Liver (tissue), 9 donors: ENCODE results near the gene POLR3A. TPM values are rescaled to one million over a fixed set of nuclear protein-coding genes. Genes with fewer than 3 reads are reported as not detected.
"Not testable (repeated sequence)": the region's sequence is repeated elsewhere in the genome, so short reads cannot be mapped to it uniquely, and the experiment has no call there.

Experiments used
- DNase-seq: peaks from one replicate; pipeline ENCODE4 v3.0.0-alpha.2; 2017; ENCODE audit warnings: low spot score
- H3K27ac ChIP-seq, 2 donors: one replicate each; pipeline ENCODE4 v1.7.0; 2013; ENCODE audit warnings: inconsistent platforms in 2 of 2, low read length in 2 of 2, control low read depth in 1 of 2, low read depth in 1 of 2, mild to moderate bottlenecking in 1 of 2
- H3K27me3 ChIP-seq, 4 donors: one replicate each; pipeline versions ENCODE4 v1.6.1 to v1.7.0; 2013; ENCODE audit warnings: low read length in 3 of 4, inconsistent platforms in 1 of 4, mild to moderate bottlenecking in 1 of 4, moderate library complexity in 1 of 4; ENCODE audit not compliant: control insufficient read depth in 4 of 4, insufficient read depth in 4 of 4
- H3K36me3 ChIP-seq, 4 donors: one replicate each; pipeline versions ENCODE4 v1.6.1 to v1.7.0; 2013; ENCODE audit warnings: low read length in 3 of 4, mild to moderate bottlenecking in 3 of 4, low read depth in 1 of 4, moderate library complexity in 1 of 4; ENCODE audit not compliant: control insufficient read depth in 4 of 4, insufficient read depth in 3 of 4
- H3K4me1 ChIP-seq, 4 donors: one replicate each; pipeline versions ENCODE4 v1.6.1 to v1.7.0; 2013; ENCODE audit warnings: low read length in 3 of 4, mild to moderate bottlenecking in 3 of 4, moderate library complexity in 1 of 4; ENCODE audit not compliant: control insufficient read depth in 4 of 4, insufficient read depth in 4 of 4
- H3K4me3 ChIP-seq, 3 donors: one replicate each; pipeline versions ENCODE4 v1.6.1 to v1.7.0; 2013; ENCODE audit warnings: low read length in 3 of 3, control low read depth in 1 of 3, low read depth in 1 of 3, mild to moderate bottlenecking in 1 of 3
- H3K9ac ChIP-seq, 2 donors: one replicate each; pipeline ENCODE4 v1.7.0; 2013; ENCODE audit warnings: low read length in 2 of 2, mild to moderate bottlenecking in 2 of 2, moderate library complexity in 2 of 2, control low read depth in 1 of 2, low read depth in 1 of 2
- H3K9me3 ChIP-seq, 4 donors: one replicate each; pipeline versions ENCODE4 v1.6.1 to v1.7.0; 2013; ENCODE audit warnings: low read length in 3 of 4; ENCODE audit not compliant: control insufficient read depth in 4 of 4
- ATF3 ChIP-seq: IDR thresholded peaks from 2 replicates; pipeline ENCODE4 v1.6.1; 2016; ENCODE audit warnings: antibody characterized with exemption
- EGR1 ChIP-seq, 2 donors: IDR thresholded peaks; 2 replicates each; pipeline ENCODE4 v1.6.1; 2016 to 2018; ENCODE audit warnings: antibody characterized with exemption in 2 of 2, low read depth in 2 of 2
- FOXA1 ChIP-seq: IDR thresholded peaks from 2 replicates; pipeline ENCODE4 v1.6.1; 2016; ENCODE audit warnings: antibody characterized with exemption
- FOXA2 ChIP-seq: IDR thresholded peaks from 2 replicates; pipeline ENCODE4 v1.6.1; 2016; ENCODE audit warnings: antibody characterized with exemption
- GABPA ChIP-seq, 2 donors: IDR thresholded peaks in 1 of 2; conservative IDR thresholded peaks in 1 of 2; 2 replicates each; pipeline ENCODE4 v1.6.1; 2016; ENCODE audit warnings: antibody characterized with exemption in 2 of 2, mild to moderate bottlenecking in 1 of 2, moderate library complexity in 1 of 2
- HNF4A ChIP-seq, 2 donors: conservative IDR thresholded peaks; 2 replicates each; pipeline ENCODE4 v1.6.1; 2016; ENCODE audit warnings: antibody characterized with exemption in 2 of 2, mild to moderate bottlenecking in 2 of 2
- HNF4G ChIP-seq: IDR thresholded peaks from 2 replicates; pipeline ENCODE4 v1.6.1; 2016; ENCODE audit warnings: antibody characterized with exemption
- JUND ChIP-seq, 2 donors: IDR thresholded peaks; 2 replicates each; pipeline ENCODE4 v1.6.1; 2016; ENCODE audit warnings: antibody characterized with exemption in 2 of 2
- NR2F2 ChIP-seq: IDR thresholded peaks from 2 replicates; pipeline ENCODE4 v1.6.1; 2016; ENCODE audit warnings: antibody characterized with exemption
- RAD21 ChIP-seq, 2 donors: IDR thresholded peaks; 2 replicates each; pipeline ENCODE4 v1.6.1; 2016; ENCODE audit warnings: antibody characterized with exemption in 2 of 2, mild to moderate bottlenecking in 2 of 2
- RXRA ChIP-seq, 2 donors: IDR thresholded peaks; 2 replicates each; pipeline ENCODE4 v1.6.1; 2017 to 2018; ENCODE audit warnings: antibody characterized with exemption in 2 of 2, mild to moderate bottlenecking in 1 of 2
- SP1 ChIP-seq: IDR thresholded peaks from 2 replicates; pipeline ENCODE4 v1.6.1; 2018; ENCODE audit warnings: antibody characterized with exemption, mild to moderate bottlenecking
- TAF1 ChIP-seq: conservative IDR thresholded peaks from 2 replicates; pipeline ENCODE4 v1.6.1; 2016; ENCODE audit warnings: antibody characterized with exemption, mild to moderate bottlenecking
- YY1 ChIP-seq: IDR thresholded peaks from 2 replicates; pipeline ENCODE4 v1.6.1; 2016; ENCODE audit warnings: antibody characterized with exemption, mild to moderate bottlenecking
- WGBS: extraction: QIAGEN DNeasy Blood & Tissue Kit; methylation state at CpG from one replicate; pipeline ENCODE4 v1.1.7; 2013; 5-methylcytosine and 5-hydroxymethylcytosine counted together
- polyA plus RNA-seq, 2 donors: library from polyadenylated mRNA; stranded (reverse) in 1 of 2; unstranded in 1 of 2; fragments of 200-250 nt in 1 of 2; fragments of >200 nt in 1 of 2; fragmentation: Nextera tagmentation in 1 of 2; extraction: Ambion mirVana in 1 of 2; gene quantifications; one replicate each; pipeline versions ENCODE4 v1.2.1 to v1.2.3, GENCODE V29; 2013 to 2015
- total RNA-seq, 2 donors: library from RNA; depleted of rRNA; stranded (reverse); fragments of >200 nt; gene quantifications; one replicate each; pipeline ENCODE4 v1.2.3, GENCODE V29; 2014
- TF ChIP-seq, protein P1 (sequence below): IDR thresholded peaks from 2 replicates; pipeline ENCODE4 v1.6.1; 2016; ENCODE audit warnings: antibody characterized with exemption, mild to moderate bottlenecking
- TF ChIP-seq, protein P2 (sequence below): IDR thresholded peaks from 2 replicates; pipeline ENCODE4 v1.6.1; 2016; ENCODE audit warnings: antibody characterized with exemption
- TF ChIP-seq, protein P3 (sequence below): fragments of 150-350 bp; IDR thresholded peaks from 2 replicates; pipeline ENCODE4 v1.5.1; 2017; ENCODE audit warnings: improper control_type of control experiment, low read depth, low read length; ENCODE audit not compliant: missing input control
- TF ChIP-seq, protein P4 (sequence below): IDR thresholded peaks from 2 replicates; pipeline ENCODE4 v1.6.1; 2016; ENCODE audit warnings: antibody characterized with exemption
- donor health status: healthy.
- donor health status: healthy.
- donor health status: healthy.
- donor health status: healthy.
- donor health status: healthy.

Gene POLR3A
- total and polyA plus RNA-seq, 4 donors = 3.2 to 9.6 (median 5.5) TPM

GRCh38 chr10:78066012-78066411, 36.7 kb upstream of the POLR3A start (continued):
- TF ChIP-seq, protein P1, sequence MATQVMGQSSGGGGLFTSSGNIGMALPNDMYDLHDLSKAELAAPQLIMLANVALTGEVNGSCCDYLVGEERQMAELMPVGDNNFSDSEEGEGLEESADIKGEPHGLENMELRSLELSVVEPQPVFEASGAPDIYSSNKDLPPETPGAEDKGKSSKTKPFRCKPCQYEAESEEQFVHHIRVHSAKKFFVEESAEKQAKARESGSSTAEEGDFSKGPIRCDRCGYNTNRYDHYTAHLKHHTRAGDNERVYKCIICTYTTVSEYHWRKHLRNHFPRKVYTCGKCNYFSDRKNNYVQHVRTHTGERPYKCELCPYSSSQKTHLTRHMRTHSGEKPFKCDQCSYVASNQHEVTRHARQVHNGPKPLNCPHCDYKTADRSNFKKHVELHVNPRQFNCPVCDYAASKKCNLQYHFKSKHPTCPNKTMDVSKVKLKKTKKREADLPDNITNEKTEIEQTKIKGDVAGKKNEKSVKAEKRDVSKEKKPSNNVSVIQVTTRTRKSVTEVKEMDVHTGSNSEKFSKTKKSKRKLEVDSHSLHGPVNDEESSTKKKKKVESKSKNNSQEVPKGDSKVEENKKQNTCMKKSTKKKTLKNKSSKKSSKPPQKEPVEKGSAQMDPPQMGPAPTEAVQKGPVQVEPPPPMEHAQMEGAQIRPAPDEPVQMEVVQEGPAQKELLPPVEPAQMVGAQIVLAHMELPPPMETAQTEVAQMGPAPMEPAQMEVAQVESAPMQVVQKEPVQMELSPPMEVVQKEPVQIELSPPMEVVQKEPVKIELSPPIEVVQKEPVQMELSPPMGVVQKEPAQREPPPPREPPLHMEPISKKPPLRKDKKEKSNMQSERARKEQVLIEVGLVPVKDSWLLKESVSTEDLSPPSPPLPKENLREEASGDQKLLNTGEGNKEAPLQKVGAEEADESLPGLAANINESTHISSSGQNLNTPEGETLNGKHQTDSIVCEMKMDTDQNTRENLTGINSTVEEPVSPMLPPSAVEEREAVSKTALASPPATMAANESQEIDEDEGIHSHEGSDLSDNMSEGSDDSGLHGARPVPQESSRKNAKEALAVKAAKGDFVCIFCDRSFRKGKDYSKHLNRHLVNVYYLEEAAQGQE = no peak
- TF ChIP-seq, protein P2, sequence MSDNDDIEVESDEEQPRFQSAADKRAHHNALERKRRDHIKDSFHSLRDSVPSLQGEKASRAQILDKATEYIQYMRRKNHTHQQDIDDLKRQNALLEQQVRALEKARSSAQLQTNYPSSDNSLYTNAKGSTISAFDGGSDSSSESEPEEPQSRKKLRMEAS = no peak
- TF ChIP-seq, protein P3, sequence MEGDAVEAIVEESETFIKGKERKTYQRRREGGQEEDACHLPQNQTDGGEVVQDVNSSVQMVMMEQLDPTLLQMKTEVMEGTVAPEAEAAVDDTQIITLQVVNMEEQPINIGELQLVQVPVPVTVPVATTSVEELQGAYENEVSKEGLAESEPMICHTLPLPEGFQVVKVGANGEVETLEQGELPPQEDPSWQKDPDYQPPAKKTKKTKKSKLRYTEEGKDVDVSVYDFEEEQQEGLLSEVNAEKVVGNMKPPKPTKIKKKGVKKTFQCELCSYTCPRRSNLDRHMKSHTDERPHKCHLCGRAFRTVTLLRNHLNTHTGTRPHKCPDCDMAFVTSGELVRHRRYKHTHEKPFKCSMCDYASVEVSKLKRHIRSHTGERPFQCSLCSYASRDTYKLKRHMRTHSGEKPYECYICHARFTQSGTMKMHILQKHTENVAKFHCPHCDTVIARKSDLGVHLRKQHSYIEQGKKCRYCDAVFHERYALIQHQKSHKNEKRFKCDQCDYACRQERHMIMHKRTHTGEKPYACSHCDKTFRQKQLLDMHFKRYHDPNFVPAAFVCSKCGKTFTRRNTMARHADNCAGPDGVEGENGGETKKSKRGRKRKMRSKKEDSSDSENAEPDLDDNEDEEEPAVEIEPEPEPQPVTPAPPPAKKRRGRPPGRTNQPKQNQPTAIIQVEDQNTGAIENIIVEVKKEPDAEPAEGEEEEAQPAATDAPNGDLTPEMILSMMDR = no peak
- no peak for TF ChIP-seq FOXA1

DNA sequence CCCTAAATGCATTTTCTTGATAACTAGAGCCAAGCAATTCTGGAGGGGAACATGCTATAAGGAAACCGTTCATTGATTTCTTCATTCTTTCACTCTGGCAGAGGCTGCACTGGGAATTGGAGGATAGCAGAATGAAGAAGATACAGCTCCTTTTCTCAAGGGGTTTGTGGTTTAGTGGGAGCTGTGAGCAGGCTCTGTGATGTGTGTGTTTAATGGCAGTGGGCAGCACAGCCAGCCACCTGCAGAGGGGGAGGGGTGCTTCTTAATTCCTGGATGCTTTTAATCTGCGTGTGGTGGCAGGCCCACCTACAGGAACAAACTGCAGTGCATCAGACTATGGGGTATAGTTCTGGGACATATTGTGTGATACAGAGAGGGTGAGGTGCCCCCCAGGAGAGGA, 36.3 kb upstream of the POLR3A start:
- no peak for DNase-seq
- no peak overlapping the region for H3K4me3 ChIP-seq
- no peaks in the 10 kb centered on the region for H3K4me1 ChIP-seq
- no peaks in the 10 kb centered on the region for H3K9me3 ChIP-seq
- no peaks in the 10 kb centered on the region for H3K27me3 ChIP-seq
- no peak overlapping the region for H3K9ac ChIP-seq
- WGBS = 86% methylated on average over 2 of the region's 2 CpGs
- no peak overlapping the region for H3K27ac ChIP-seq
- no peaks in the 10 kb centered on the region for H3K36me3 ChIP-seq
- TF ChIP-seq GABPA (IDR thresholded peaks at IDR 0.05 in 1 of 2, conservative IDR thresholded peaks at IDR 0.05 in 1 of 2) = no peak
- TF ChIP-seq EGR1 (IDR thresholded peaks at IDR 0.05; ENCODE audit: low read depth in 2 of 2) = no peak
- TF ChIP-seq HNF4G = no peak
- TF ChIP-seq, protein P2 = no peak
- no peak for TF ChIP-seq HNF4A (conservative IDR thresholded peaks at IDR 0.05)
- TF ChIP-seq, protein P4, sequence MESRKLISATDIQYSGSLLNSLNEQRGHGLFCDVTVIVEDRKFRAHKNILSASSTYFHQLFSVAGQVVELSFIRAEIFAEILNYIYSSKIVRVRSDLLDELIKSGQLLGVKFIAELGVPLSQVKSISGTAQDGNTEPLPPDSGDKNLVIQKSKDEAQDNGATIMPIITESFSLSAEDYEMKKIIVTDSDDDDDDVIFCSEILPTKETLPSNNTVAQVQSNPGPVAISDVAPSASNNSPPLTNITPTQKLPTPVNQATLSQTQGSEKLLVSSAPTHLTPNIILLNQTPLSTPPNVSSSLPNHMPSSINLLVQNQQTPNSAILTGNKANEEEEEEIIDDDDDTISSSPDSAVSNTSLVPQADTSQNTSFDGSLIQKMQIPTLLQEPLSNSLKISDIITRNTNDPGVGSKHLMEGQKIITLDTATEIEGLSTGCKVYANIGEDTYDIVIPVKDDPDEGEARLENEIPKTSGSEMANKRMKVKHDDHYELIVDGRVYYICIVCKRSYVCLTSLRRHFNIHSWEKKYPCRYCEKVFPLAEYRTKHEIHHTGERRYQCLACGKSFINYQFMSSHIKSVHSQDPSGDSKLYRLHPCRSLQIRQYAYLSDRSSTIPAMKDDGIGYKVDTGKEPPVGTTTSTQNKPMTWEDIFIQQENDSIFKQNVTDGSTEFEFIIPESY = no peak
- no peak for TF ChIP-seq FOXA1
- no peak for TF ChIP-seq YY1
- no peak for TF ChIP-seq RXRA (IDR thresholded peaks at IDR 0.05)
- no peak for TF ChIP-seq FOXA2
- TF ChIP-seq SP1 = no peak
- no peak for TF ChIP-seq JUND (IDR thresholded peaks at IDR 0.05)
- no peak for TF ChIP-seq RAD21 (IDR thresholded peaks at IDR 0.05)
- no peak for TF ChIP-seq NR2F2
- TF ChIP-seq TAF1 = no peak
- TF ChIP-seq, protein P1 = no peak
- no peak for TF ChIP-seq ATF3
- TF ChIP-seq, protein P3 = no peak

GRCh38 chr10:78064919-78065318, 35.6 kb upstream of the POLR3A start:
- H3K9me3 ChIP-seq, H3K4me1 ChIP-seq, H3K27me3 ChIP-seq, H3K36me3 ChIP-seq, H3K4me3 ChIP-seq, DNase-seq, H3K9ac ChIP-seq, H3K27ac ChIP-seq: not testable (repeated sequence)
- WGBS = no CpG with 5 or more reads among the region's 2 CpGs
